Pons (tissue), 1 donor: Measurements from ENCODE around the gene KDM2A.
A peak's percentile ranks its signal among the peaks of the same experiment; 100 is the strongest.

Experiments
- DNase-seq: peaks from one replicate; pipeline ENCODE4 v3.0.0-alpha.2; 2016; ENCODE audit warnings: low spot score

The KDM2A gene

GRCh38 chr11:67285541-67286498 lies 166.8 kb downstream of the KDM2A start:
- no peak for DNase-seq

GRCh38 chr11:67286621-67287333 lies 167.7 kb downstream of the KDM2A start:
- peak; percentile 68 for DNase-seq

GRCh38 chr11:67287355-67288197 lies 168.5 kb downstream of the KDM2A start:
- DNase-seq, result no peak

GRCh38 chr11:67288198-67288451 lies 169.1 kb downstream of the KDM2A start:
- DNase-seq, result no peak

- peak; percentile 68 for DNase-seq
Observed at GRCh38 chr11:67288452-67289225, 169.6 kb downstream of the KDM2A start.

GRCh38 chr11:67289226-67289650 lies 170.2 kb downstream of the KDM2A start, which contains the start of gene ANKRD13D:
TSS of gene ANKRD13D (plus strand) at chr11:67289303. CDS start at chr11:67289461, 158 bp downstream.
- DNase-seq, result no peak

- no peak for DNase-seq
Observed at GRCh38 chr11:67289651-67290479, 170.8 kb downstream of the KDM2A start.

- no peak for DNase-seq
Observed at GRCh38 chr11:67290801-67291200, 171.7 kb downstream of the KDM2A start.

- no peak for DNase-seq
Observed at GRCh38 chr11:67291481-67292381, 172.7 kb downstream of the KDM2A start.

- DNase-seq, result no peak
Observed at GRCh38 chr11:67292671-67293070, 173.6 kb downstream of the KDM2A start.

- no peak for DNase-seq
Observed at GRCh38 chr11:67293090-67293489, 174.0 kb downstream of the KDM2A start.

GRCh38 chr11:67295846-67296245 lies 176.8 kb downstream of the KDM2A start:
- no peak for DNase-seq

GRCh38 chr11:67298786-67299185 lies 179.7 kb downstream of the KDM2A start:
- no peak for DNase-seq

- no peak for DNase-seq
Observed at GRCh38 chr11:67299471-67300191, 180.6 kb downstream of the KDM2A start.

GRCh38 chr11:67300256-67300755 lies 181.2 kb downstream of the KDM2A start:
- DNase-seq, result no peak

GRCh38 chr11:67300756-67301312 lies 181.8 kb downstream of the KDM2A start:
- DNase-seq, result no peak

- no peak for DNase-seq
Observed at GRCh38 chr11:67301313-67301921, 182.4 kb downstream of the KDM2A start.
